ENCODE measurements around the gene STAU1.
"Not testable (repeated sequence)": the region's sequence is repeated elsewhere in the genome, so short reads cannot be mapped to it uniquely, and the experiment has no call there.

Gene STAU1

GRCh38 chr20:49103647-49104364, 84.3 kb downstream of the STAU1 start:
- no peak overlapping the region for H3K4me3 ChIP-seq (ENCODE audit: low read length)
- H3K9ac ChIP-seq (ENCODE audit: low read length), result no peak overlapping the region
- peaks cover 6% of the 10 kb centered on the region for H3K4me1 ChIP-seq (ENCODE audit: control insufficient read depth, insufficient read depth, low read length)
- no peaks in the 10 kb centered on the region for H3K9me3 ChIP-seq (ENCODE audit: control insufficient read depth, low read length)
- H3K27me3 ChIP-seq (ENCODE audit: control insufficient read depth, insufficient read depth, low read length), result no peaks in the 10 kb centered on the region
- H3K36me3 ChIP-seq (ENCODE audit: control insufficient read depth, insufficient read depth, low read length), result peaks cover 6% of the 10 kb centered on the region

GRCh38 chr20:49103019-49103418, 85.1 kb downstream of the STAU1 start:
- Histone ChIP-seq H3K4me3 (ENCODE audit: low read length) (no peak overlapping the region), H3K4me1 (ENCODE audit: control insufficient read depth, insufficient read depth, low read length) (peaks cover 6% of the 10 kb centered on the region), H3K9ac (ENCODE audit: low read length) (no peak overlapping the region)

GRCh38 chr20:49100972-49101371, 87.2 kb downstream of the STAU1 start:
- Histone ChIP-seq H3K4me1 (ENCODE audit: control insufficient read depth, insufficient read depth, low read length) (peaks cover 6% of the 10 kb centered on the region), H3K36me3 (ENCODE audit: control insufficient read depth, insufficient read depth, low read length) (peaks cover 6% of the 10 kb centered on the region), H3K9me3 (ENCODE audit: control insufficient read depth, low read length) (no peaks in the 10 kb centered on the region), H3K9ac (ENCODE audit: low read length) (no peak overlapping the region), H3K4me3 (ENCODE audit: low read length) (no peak overlapping the region), H3K27me3 (ENCODE audit: control insufficient read depth, insufficient read depth, low read length) (no peaks in the 10 kb centered on the region)

More at GRCh38 chr20:49103019-49103418, 85.1 kb downstream of the STAU1 start:
- no peaks in the 10 kb centered on the region for H3K27me3 ChIP-seq (ENCODE audit: control insufficient read depth, insufficient read depth, low read length)
- no peaks in the 10 kb centered on the region for H3K9me3 ChIP-seq (ENCODE audit: control insufficient read depth, low read length)
- H3K36me3 ChIP-seq (ENCODE audit: control insufficient read depth, insufficient read depth, low read length), result peaks cover 6% of the 10 kb centered on the region

- H3K27me3 ChIP-seq (ENCODE audit: control insufficient read depth, insufficient read depth, low read length); H3K9me3 ChIP-seq (ENCODE audit: control insufficient read depth, low read length); H3K4me3 ChIP-seq (ENCODE audit: low read length); H3K4me1 ChIP-seq (ENCODE audit: control insufficient read depth, insufficient read depth, low read length); H3K9ac ChIP-seq (ENCODE audit: low read length); H3K36me3 ChIP-seq (ENCODE audit: control insufficient read depth, insufficient read depth, low read length): not testable (repeated sequence)
These were observed 87.8 kb downstream of the STAU1 start for GRCh38 chr20:49100292-49100691.

GRCh38 chr20:49099011-49099410, 89.1 kb downstream of the STAU1 start:
- H3K9me3 ChIP-seq (ENCODE audit: control insufficient read depth, low read length), result no peaks in the 10 kb centered on the region
- no peak overlapping the region for H3K9ac ChIP-seq (ENCODE audit: low read length)
- H3K4me3 ChIP-seq (ENCODE audit: low read length), result no peak overlapping the region
- peaks cover 6% of the 10 kb centered on the region for H3K4me1 ChIP-seq (ENCODE audit: control insufficient read depth, insufficient read depth, low read length)
- H3K27me3 ChIP-seq (ENCODE audit: control insufficient read depth, insufficient read depth, low read length), result no peaks in the 10 kb centered on the region
- peaks cover 6% of the 10 kb centered on the region for H3K36me3 ChIP-seq (ENCODE audit: control insufficient read depth, insufficient read depth, low read length)

- no peak overlapping the region for H3K4me3 ChIP-seq (ENCODE audit: low read length)
- H3K36me3 ChIP-seq (ENCODE audit: control insufficient read depth, insufficient read depth, low read length), result peaks cover 5% of the 10 kb centered on the region
- H3K27me3 ChIP-seq (ENCODE audit: control insufficient read depth, insufficient read depth, low read length), result no peaks in the 10 kb centered on the region
- H3K9ac ChIP-seq (ENCODE audit: low read length), result no peak overlapping the region
- no peaks in the 10 kb centered on the region for H3K9me3 ChIP-seq (ENCODE audit: control insufficient read depth, low read length)
- H3K4me1 ChIP-seq (ENCODE audit: control insufficient read depth, insufficient read depth, low read length), result peaks cover 6% of the 10 kb centered on the region
These were observed 90.0 kb downstream of the STAU1 start for GRCh38 chr20:49098136-49098535.

- Histone ChIP-seq H3K4me3 (ENCODE audit: low read length) (no peak overlapping the region), H3K36me3 (ENCODE audit: control insufficient read depth, insufficient read depth, low read length) (no peaks in the 10 kb centered on the region), H3K9me3 (ENCODE audit: control insufficient read depth, low read length) (no peaks in the 10 kb centered on the region), H3K4me1 (ENCODE audit: control insufficient read depth, insufficient read depth, low read length) (peaks cover 6% of the 10 kb centered on the region), H3K27me3 (ENCODE audit: control insufficient read depth, insufficient read depth, low read length) (no peaks in the 10 kb centered on the region), H3K9ac (ENCODE audit: low read length) (no peak overlapping the region)
These were observed 91.0 kb downstream of the STAU1 start for GRCh38 chr20:49097159-49097558.

GRCh38 chr20:49096203-49096730, 91.9 kb downstream of the STAU1 start:
- no peak overlapping the region for H3K4me3 ChIP-seq (ENCODE audit: low read length)
- H3K36me3 ChIP-seq (ENCODE audit: control insufficient read depth, insufficient read depth, low read length), result no peaks in the 10 kb centered on the region
- H3K9me3 ChIP-seq (ENCODE audit: control insufficient read depth, low read length), result no peaks in the 10 kb centered on the region
- peaks cover 6% of the 10 kb centered on the region for H3K4me1 ChIP-seq (ENCODE audit: control insufficient read depth, insufficient read depth, low read length)
- no peak overlapping the region for H3K9ac ChIP-seq (ENCODE audit: low read length)
- H3K27me3 ChIP-seq (ENCODE audit: control insufficient read depth, insufficient read depth, low read length), result no peaks in the 10 kb centered on the region

- H3K27me3 ChIP-seq (ENCODE audit: control insufficient read depth, insufficient read depth, low read length), result no peaks in the 10 kb centered on the region
- peaks cover 7% of the 10 kb centered on the region for H3K36me3 ChIP-seq (ENCODE audit: control insufficient read depth, insufficient read depth, low read length)
- no peak overlapping the region for H3K4me3 ChIP-seq (ENCODE audit: low read length)
- peaks cover 3% of the 10 kb centered on the region for H3K9me3 ChIP-seq (ENCODE audit: control insufficient read depth, low read length)
- no peaks in the 10 kb centered on the region for H3K4me1 ChIP-seq (ENCODE audit: control insufficient read depth, insufficient read depth, low read length)
- no peak overlapping the region for H3K9ac ChIP-seq (ENCODE audit: low read length)
These were observed 96.4 kb downstream of the STAU1 start for GRCh38 chr20:49091762-49092161.

- H3K4me3 ChIP-seq (ENCODE audit: low read length), result no peak overlapping the region
- H3K4me1 ChIP-seq (ENCODE audit: control insufficient read depth, insufficient read depth, low read length), result no peaks in the 10 kb centered on the region
- no peaks in the 10 kb centered on the region for H3K27me3 ChIP-seq (ENCODE audit: control insufficient read depth, insufficient read depth, low read length)
- H3K9ac ChIP-seq (ENCODE audit: low read length), result no peak overlapping the region
- H3K9me3 ChIP-seq (ENCODE audit: control insufficient read depth, low read length), result peaks cover 3% of the 10 kb centered on the region
- peaks cover 7% of the 10 kb centered on the region for H3K36me3 ChIP-seq (ENCODE audit: control insufficient read depth, insufficient read depth, low read length)
These were observed 97.0 kb downstream of the STAU1 start for GRCh38 chr20:49091104-49091503.

- not testable (repeated sequence) for H3K27me3 ChIP-seq (ENCODE audit: control insufficient read depth, insufficient read depth, low read length); H3K9ac ChIP-seq (ENCODE audit: low read length); H3K36me3 ChIP-seq (ENCODE audit: control insufficient read depth, insufficient read depth, low read length); H3K4me1 ChIP-seq (ENCODE audit: control insufficient read depth, insufficient read depth, low read length); H3K9me3 ChIP-seq (ENCODE audit: control insufficient read depth, low read length); H3K4me3 ChIP-seq (ENCODE audit: low read length)
These were observed 105.8 kb downstream of the STAU1 start for GRCh38 chr20:49082295-49082694.

- no peak overlapping the region for H3K9ac ChIP-seq (ENCODE audit: low read length)
- H3K27me3 ChIP-seq (ENCODE audit: control insufficient read depth, insufficient read depth, low read length), result no peaks in the 10 kb centered on the region
- H3K4me1 ChIP-seq (ENCODE audit: control insufficient read depth, insufficient read depth, low read length), result no peaks in the 10 kb centered on the region
- no peak overlapping the region for H3K4me3 ChIP-seq (ENCODE audit: low read length)
- no peaks in the 10 kb centered on the region for H3K36me3 ChIP-seq (ENCODE audit: control insufficient read depth, insufficient read depth, low read length)
- H3K9me3 ChIP-seq (ENCODE audit: control insufficient read depth, low read length), result no peaks in the 10 kb centered on the region
These were observed 109.8 kb downstream of the STAU1 start for GRCh38 chr20:49078310-49078709.

Data from mucosa of stomach (tissue), 1 donor.